Adipocyte (in vitro differentiated cells): ENCODE data around the gene RAB11B.
"Not testable (repeated sequence)": the region's sequence is repeated elsewhere in the genome, so short reads cannot be mapped to it uniquely, and the experiment has no call there.

Experiments
- DNase-seq: peaks from one replicate; pipeline ENCODE4 v3.0.0-alpha.2; 2015; ENCODE audit warnings: low read depth
- H3K27me3 ChIP-seq: replicated peaks from 2 replicates; pipeline ENCODE4 v1.7.0; 2013; ENCODE audit warnings: mild to moderate bottlenecking, low read length, moderate library complexity; ENCODE audit not compliant: control insufficient read depth, insufficient read depth
- H3K36me3 ChIP-seq: 2 replicates; pipeline ENCODE4 v1.7.0; 2013; ENCODE audit warnings: low read length, mild to moderate bottlenecking, moderate library complexity; ENCODE audit not compliant: control insufficient read depth, insufficient read depth, severe bottlenecking
- H3K4me1 ChIP-seq: 2 replicates; pipeline ENCODE4 v1.7.0; 2013; ENCODE audit warnings: mild to moderate bottlenecking, low read length, moderate library complexity; ENCODE audit not compliant: control insufficient read depth, insufficient read depth
- H3K4me3 ChIP-seq: 2 replicates; pipeline ENCODE4 v1.7.0; 2013; ENCODE audit warnings: mild to moderate bottlenecking, low read length, moderate library complexity
- H3K9ac ChIP-seq: 2 replicates; pipeline ENCODE4 v1.7.0; 2013; ENCODE audit warnings: mild to moderate bottlenecking, low read length, moderate library complexity
- H3K9me3 ChIP-seq: 2 replicates; pipeline ENCODE4 v1.7.0; 2013; ENCODE audit warnings: mild to moderate bottlenecking, low read length, moderate library complexity; ENCODE audit not compliant: control insufficient read depth

Gene RAB11B

GRCh38 chr19:8389891-8390616, at the start of gene RAB11B:
Gene RAB11B (plus strand): TSS chr19:8390360. CDS start chr19:8390417, 57 bp downstream.
- Histone ChIP-seq H3K27me3 (no peaks in the 10 kb centered on the region), H3K9me3 (no peaks in the 10 kb centered on the region), H3K4me1 (peaks cover 37% of the 10 kb centered on the region), H3K36me3 (no peaks in the 10 kb centered on the region), H3K9ac (peak within 1 kb of the TSS; percentile 99), H3K4me3 (peak within 1 kb of the TSS; percentile 97)
- peak; percentile 100 for DNase-seq

GRCh38 chr19:8341504-8341903, 48.7 kb upstream of the RAB11B start:
- H3K4me1 ChIP-seq, H3K4me3 ChIP-seq, DNase-seq, H3K36me3 ChIP-seq, H3K9ac ChIP-seq, H3K9me3 ChIP-seq: not testable (repeated sequence)
- H3K27me3 ChIP-seq, result peaks cover 19% of the 10 kb centered on the region

DNA sequence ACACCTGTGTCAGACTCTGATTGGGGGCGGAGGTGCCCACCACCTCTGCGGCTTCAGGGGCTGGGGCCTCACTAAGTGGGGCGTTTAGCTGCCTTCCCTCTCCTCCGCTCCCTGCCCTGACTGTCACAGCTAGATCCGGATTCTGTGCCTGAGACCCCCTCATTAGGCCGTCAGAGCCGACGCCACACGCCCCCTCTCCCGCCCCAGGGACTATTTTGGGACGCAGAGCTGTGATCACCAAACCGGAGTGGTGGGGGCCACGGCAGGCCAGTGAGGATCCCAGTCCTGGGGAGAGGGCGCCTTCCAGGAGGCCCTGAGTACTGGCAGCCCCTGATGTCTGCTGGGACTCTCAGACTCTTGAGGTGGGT, 47.9 kb upstream of the RAB11B start:
- Histone ChIP-seq H3K9ac (no peak overlapping the region), H3K4me3 (no peak overlapping the region), H3K9me3 (no peaks in the 10 kb centered on the region), H3K4me1 (peaks cover 4% of the 10 kb centered on the region), H3K36me3 (no peaks in the 10 kb centered on the region), H3K27me3 (peaks cover 19% of the 10 kb centered on the region)
- no peak for DNase-seq

GRCh38 chr19:8342684-8343482, 47.3 kb upstream of the RAB11B start, which contains the start of gene KANK3:
Gene KANK3 (minus strand): TSS chr19:8343262. CDS start chr19:8337828, 5,434 bp downstream.
- H3K9ac ChIP-seq, result peak within 1 kb of the TSS; percentile 25
- peaks cover 8% of the 10 kb centered on the region for H3K4me1 ChIP-seq
- DNase-seq, result peak; percentile 92
- no peaks in the 10 kb centered on the region for H3K36me3 ChIP-seq
- peak within 1 kb of the TSS; percentile 66 for H3K4me3 ChIP-seq
- H3K27me3 ChIP-seq, result peaks cover 15% of the 10 kb centered on the region
- H3K9me3 ChIP-seq, result no peaks in the 10 kb centered on the region

DNA sequence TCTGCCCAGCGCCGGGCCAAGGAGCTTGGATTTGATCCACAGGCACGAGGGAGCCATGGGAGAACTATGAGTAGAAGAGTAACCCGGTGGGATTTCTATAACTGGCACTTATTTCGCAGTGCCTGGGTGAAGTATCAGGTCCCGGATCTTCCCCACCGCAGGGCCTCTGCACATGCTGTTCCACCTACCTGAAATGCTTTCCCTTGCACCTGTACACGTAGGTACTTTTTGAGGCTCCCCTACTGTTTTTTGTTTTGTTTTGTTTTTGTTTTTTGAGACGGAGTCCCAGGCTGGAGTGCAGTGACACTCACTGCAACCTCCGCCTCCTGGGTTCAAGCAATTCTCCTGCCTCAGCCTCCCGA, 46.7 kb upstream of the RAB11B start:
- Histone ChIP-seq H3K4me3 (peak overlapping the region; percentile 36), H3K4me1 (peaks cover 9% of the 10 kb centered on the region), H3K9me3 (no peaks in the 10 kb centered on the region), H3K27me3 (peaks cover 15% of the 10 kb centered on the region), H3K36me3 (no peaks in the 10 kb centered on the region), H3K9ac (no peak overlapping the region)
- DNase-seq, result no peak

DNA sequence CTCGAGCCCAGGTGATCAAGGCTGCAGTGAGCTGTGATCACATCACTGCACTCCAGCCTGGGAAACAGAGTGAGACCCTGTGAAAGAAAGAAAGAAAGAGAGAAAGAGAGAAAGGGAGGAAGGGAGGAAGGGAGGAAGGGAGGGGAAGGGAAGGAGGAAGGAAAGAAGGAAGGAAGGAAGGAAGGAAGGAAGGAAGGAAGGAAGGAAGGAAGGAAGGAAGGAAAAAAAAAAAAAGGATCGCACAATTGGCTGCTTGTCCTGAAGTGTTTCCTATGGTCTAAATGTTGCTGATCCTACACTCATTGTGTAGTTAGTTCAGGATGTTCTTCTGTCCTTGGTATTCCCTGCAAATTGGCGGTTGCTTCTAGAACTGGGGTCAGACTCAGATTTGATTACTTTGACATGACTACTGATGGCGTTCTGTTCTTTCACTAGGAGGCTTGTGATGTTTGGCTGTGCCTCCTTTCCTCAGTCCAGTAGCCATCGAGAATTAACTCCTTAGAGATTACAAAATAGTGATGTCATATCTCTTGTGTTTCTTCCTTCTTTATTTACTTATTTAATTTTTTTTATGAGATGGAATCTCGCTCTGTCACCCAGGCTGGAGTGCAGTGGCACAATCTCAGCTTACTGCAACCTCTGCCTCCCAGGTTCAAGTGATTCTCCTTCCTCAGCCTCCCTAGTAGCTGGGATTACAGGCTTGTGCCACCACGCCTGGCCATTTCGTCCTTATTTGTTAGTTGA, 40.4 kb upstream of the RAB11B start:
- not testable (repeated sequence) for H3K9ac ChIP-seq, DNase-seq, H3K27me3 ChIP-seq, H3K4me3 ChIP-seq, H3K36me3 ChIP-seq, H3K9me3 ChIP-seq
- peaks cover 20% of the 10 kb centered on the region for H3K4me1 ChIP-seq

- no peaks in the 10 kb centered on the region for H3K27me3 ChIP-seq
- peak overlapping the region; percentile 5 for H3K4me3 ChIP-seq
- no peaks in the 10 kb centered on the region for H3K9me3 ChIP-seq
- no peak for DNase-seq
- H3K36me3 ChIP-seq, result no peaks in the 10 kb centered on the region
- peaks cover 35% of the 10 kb centered on the region for H3K4me1 ChIP-seq
- peak overlapping the region; percentile 47 for H3K9ac ChIP-seq
Observed at GRCh38 chr19:8352134-8352827, 37.9 kb upstream of the RAB11B start.

- H3K27me3 ChIP-seq, H3K9ac ChIP-seq, H3K9me3 ChIP-seq, DNase-seq, H3K4me3 ChIP-seq, H3K36me3 ChIP-seq: not testable (repeated sequence)
- peaks cover 32% of the 10 kb centered on the region for H3K4me1 ChIP-seq
Observed at GRCh38 chr19:8352845-8353244, 37.3 kb upstream of the RAB11B start.

- H3K4me3 ChIP-seq, result no peak overlapping the region
- peaks cover 30% of the 10 kb centered on the region for H3K4me1 ChIP-seq
- peak; percentile 84 for DNase-seq
- no peak overlapping the region for H3K9ac ChIP-seq
- H3K9me3 ChIP-seq, result no peaks in the 10 kb centered on the region
- H3K27me3 ChIP-seq, result no peaks in the 10 kb centered on the region
- no peaks in the 10 kb centered on the region for H3K36me3 ChIP-seq
Observed at GRCh38 chr19:8355631-8356402, 34.3 kb upstream of the RAB11B start.

DNA sequence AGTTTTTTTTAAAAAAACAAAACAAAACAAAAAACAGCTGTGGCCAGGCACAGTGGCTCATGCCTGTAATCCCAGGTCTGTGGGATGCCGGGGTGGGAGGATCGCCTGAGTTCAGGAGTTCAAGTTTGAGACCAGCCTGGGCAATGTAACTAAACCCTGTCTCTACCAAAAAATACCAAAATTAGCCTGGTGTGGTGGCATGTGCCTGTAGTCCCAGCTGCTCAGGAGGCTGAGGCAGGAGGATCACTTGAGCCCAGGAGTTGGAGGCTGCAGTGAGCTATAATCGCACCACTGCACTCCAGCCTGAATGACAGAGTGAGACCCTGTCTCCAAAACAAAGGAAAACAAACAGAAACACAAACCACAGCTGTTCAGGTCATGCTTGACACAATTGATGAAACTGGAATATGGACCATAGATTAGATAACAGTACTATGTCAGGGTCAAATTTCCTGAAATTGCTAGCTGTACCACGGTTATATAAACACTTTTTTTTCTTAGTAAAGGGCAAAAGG, 33.1 kb upstream of the RAB11B start:
- no peak overlapping the region for H3K9ac ChIP-seq
- no peaks in the 10 kb centered on the region for H3K9me3 ChIP-seq
- H3K4me1 ChIP-seq, result peaks cover 30% of the 10 kb centered on the region
- DNase-seq, result no peak
- H3K4me3 ChIP-seq, result no peak overlapping the region
- H3K27me3 ChIP-seq, result no peaks in the 10 kb centered on the region
- H3K36me3 ChIP-seq, result no peaks in the 10 kb centered on the region
